Frontal cortex (tissue), 4 donors: ENCODE data around the gene TMPRSS7. TPM values are rescaled to one million over a fixed set of nuclear protein-coding genes. Genes with fewer than 3 reads are reported as not detected.
A peak's percentile ranks its signal among the peaks of the same experiment; 100 is the strongest.
"Not testable (repeated sequence)": the region's sequence is repeated elsewhere in the genome, so short reads cannot be mapped to it uniquely, and the experiment has no call there.

ENCODE experiments used
- DNase-seq, 2 donors: peaks; one replicate each; pipeline ENCODE4 v3.0.0; 2012; ENCODE audit warnings: low spot score in 2 of 2
- FAIRE-seq: peaks from 2 replicates; lab custom pipeline; 2012; peaks lifted over from hg19 to GRCh38; lab: Jason Lieb, UNC
- total RNA-seq: library from RNA; depleted of rRNA; stranded (reverse); fragments of >200 nt; gene quantifications from one replicate; pipeline ENCODE4 v1.2.3, GENCODE V29; 2014
- donor health status: control.
- donor health status: control.
- donor health status: control.

Gene TMPRSS7
- total RNA-seq, 1 donor from 2014 or later, result 0.41 TPM

DNA sequence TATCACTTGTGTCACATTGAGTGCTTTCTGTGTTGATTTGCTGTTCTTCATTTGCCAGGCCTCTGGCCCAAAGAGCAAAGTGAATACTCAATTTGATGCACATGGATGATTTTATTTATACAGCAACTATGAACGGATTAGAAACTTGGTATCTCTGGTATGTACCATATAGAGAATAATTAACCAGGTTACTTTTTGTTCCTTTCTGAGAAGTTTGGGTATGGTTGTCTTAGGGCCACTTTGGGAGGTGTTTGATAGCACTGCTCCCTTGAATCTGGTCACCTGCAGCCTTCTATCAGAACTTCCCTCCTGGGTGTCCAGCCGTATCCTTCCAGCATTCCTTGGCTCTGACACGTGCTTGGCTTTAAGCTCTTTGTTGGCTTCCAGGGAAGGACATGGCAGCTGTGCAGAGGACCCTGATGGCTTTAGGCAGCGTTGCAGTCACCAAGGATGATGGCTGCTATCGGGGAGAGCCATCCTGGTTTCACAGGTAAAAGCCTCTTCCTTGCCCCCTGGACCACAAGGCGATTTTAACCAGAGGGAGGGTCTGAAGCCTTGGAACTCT, 23.1 kb upstream of the TMPRSS7 start:
- FAIRE-seq (no peak), DNase-seq (no peak)

DNA sequence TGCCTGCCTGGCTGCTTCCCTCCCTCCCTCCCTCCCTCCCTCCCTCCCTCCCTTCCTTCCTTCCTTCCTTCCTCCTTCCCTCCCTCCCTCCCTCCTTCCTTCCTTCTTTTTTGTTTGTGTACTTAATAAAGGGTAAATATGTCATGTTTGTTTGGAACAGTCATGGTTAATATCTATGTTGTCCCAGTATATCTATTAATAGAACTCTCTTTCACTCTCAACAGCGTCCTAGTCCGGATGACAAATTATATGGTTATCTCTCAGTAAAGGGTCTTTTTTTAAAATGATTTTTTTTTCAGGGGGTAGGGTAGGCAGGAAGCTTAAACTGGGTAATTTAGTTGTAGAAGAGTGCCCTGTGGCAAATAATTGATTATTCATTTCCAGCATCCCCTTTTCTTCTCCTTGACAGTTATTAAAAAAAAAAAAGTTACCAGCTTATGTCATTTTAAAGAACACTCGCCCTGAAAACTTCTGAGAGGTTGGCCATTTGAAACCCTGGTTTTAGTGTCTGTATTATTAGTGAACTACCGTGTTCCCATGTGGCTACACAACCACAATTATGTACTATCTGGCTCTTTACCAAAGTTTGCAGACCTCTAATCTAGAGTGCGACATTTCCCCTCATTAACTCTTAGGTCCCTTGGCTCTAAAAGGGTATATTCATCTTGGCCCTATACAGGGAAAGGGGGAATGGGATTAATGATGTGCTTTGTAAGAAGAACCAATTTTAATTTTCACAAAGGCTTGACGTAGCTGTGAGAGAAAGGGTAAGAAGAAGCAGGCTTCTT, 22.1 kb upstream of the TMPRSS7 start:
- no peak for FAIRE-seq

DNA sequence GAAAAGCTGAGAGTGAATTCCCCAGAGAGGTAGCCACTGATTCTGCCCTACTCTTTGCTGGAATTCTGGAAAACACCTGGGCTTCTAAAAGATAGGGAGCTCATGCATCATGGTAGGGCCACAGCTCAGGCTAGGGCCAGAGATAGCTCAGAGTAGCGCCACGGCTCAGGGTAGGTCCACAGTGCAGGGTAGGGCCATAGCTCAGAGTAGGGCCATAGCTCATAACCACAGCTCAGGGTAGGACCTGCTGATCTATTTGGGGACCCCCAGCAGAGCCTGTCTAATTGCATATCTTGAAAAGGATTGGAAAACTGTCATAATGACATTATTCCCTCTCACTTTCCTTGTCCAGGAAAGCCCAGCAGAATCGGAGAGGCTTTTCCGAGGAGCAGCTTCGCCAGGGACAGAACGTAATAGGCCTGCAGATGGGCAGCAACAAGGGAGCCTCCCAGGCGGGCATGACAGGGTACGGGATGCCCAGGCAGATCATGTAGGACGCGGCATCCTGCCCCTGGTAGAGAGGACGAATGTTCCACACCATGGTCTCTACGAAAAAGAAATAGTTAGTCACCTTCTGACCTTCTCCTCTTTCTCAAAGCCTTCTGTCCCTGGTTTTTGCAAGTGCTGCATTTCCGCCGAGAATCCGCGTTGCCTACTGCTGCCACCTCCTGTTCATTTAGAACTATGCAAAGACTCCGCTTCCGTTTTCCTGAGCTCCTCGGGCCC, 21.3 kb upstream of the TMPRSS7 start:
- FAIRE-seq (peak; percentile 72), DNase-seq (peak in 1 of 2 donors; percentile 18)

More for the DNA sequence above, 22.1 kb upstream of the TMPRSS7 start:
- no peak for DNase-seq

DNA sequence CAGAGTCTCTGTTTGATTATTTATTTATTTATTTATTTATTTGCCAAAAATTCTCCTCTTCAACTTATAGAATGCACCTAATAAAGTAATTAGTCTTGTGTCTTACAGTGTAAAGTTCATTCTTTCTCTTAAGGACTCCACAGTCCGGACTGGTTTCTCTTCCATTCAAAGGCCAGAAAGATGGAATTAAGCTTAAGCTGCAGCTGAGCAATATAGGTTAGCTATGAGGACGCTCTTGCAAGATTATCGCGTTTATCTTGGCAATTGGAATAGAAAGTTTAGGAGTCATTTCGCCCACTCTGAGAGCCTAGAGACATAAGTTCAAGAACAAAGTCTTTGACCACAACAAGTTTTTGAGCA, 20.8 kb upstream of the TMPRSS7 start:
- FAIRE-seq (no peak), DNase-seq (no peak)

DNA sequence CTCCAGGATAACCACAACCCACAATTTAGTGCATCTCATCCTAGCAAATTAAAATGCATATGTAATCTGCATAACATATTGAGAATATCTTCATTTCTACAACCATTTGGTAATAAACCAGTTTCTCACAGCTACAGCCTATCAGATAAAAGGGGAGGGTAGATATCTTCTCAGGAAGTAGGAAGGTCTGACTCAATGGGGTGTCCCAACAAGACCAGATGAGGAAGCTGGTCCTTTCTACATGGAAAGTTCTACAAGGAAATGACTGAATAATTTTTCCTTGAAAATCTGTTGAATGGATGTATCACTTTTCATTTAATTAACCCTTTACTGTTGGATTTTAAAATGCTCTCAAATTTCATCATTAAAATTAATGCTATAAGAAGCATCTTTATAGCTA, 17.4 kb upstream of the TMPRSS7 start:
- FAIRE-seq, result no peak
- no peak for DNase-seq

DNA sequence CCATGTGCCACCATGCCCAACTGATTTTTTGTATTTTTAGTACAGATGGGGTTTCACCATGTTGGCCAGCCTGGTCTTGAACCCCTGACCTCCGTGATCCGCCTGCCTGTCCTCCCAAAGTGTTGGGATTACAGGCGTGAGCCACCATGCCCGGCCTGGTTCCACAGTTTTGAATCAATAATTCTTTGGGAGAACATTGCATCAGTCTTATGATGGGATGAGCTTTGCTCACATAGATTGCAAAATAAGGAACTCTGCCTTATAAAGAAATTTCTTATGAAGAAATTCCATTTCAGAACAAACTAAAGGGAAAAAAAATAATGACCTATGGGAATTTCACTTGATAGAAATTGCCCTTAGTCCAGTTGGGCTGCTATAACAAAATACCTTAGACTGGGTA, 15.8 kb upstream of the TMPRSS7 start:
- DNase-seq (no peak), FAIRE-seq (no peak)

DNA sequence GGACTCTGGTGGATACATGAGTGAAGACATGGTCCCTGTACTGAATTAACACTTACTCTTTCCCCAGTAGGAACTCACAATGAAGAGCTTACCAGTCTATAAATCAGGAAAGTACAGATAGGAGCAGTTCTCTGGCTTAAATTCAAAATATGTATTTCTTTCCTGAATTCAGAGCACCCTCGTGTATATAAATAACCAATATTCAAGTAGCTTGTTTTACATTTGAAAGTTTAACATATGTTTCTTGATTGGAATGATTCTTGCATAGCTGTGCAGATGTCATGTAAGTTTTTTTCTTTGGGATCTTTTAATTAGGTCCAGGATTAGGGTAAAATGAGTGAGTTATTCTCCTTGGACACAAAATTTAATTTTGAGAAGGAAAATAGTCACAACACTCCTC, 14.8 kb upstream of the TMPRSS7 start:
- FAIRE-seq (no peak), DNase-seq (no peak)

DNA sequence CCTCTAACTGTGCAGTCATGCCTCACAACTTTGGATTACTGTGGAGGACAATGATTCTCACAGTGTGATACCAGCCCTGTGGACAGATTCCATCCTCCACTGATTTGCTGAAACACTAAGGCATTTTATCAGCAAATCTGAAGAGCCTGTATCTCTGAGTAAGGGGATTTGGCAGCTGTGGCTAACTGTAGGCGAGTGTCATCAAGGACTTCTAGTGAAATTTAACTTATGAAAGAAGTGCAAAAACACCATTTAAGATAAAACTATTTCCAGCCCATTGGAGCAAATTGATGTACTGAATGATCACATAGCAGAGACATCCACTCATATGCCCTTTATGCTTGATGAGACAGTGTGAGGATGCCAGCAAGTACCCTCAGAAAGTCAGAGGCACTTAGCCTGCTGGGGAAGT, 13.9 kb upstream of the TMPRSS7 start:
- no peak for FAIRE-seq
- no peak for DNase-seq

DNA sequence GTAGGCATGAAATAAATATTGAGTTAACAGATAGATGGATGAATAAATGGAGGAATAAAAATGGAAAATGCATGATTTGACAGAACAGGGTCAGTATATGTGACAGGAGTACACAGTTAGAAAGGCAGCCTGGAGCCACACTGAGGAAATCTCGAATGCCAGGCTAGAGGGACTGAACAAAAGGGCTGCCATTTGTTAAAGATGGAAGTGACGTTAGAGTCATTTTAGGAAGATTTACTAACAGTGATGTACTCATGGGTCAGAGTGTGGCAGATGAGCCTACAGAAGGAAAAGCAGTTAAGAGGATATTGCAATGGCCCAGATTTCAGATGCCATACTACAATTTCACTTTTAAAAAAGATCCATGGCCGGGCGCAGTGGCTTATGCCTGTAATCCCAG, 7.4 kb upstream of the TMPRSS7 start:
- DNase-seq (no peak), FAIRE-seq (no peak)

DNA sequence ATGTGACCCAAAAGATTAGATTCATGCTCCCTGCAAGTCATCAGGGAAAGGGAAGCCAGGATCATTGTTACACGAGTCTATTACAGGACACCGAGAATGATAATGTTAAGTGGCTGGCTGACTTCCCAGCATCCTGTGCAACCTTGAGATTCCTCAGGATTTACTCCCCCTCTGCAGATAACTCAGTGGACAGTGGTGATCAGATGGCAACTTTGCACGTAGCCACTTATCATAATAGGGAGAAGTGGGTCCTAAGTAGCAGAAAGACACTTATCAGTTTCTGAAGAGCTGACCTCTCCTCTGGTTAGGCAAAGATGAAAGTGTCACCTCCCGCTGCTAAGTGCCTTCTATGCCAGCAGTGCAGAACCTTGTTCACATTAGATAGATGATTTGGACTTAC, 6.7 kb upstream of the TMPRSS7 start:
- no peak for DNase-seq
- no peak for FAIRE-seq

DNA sequence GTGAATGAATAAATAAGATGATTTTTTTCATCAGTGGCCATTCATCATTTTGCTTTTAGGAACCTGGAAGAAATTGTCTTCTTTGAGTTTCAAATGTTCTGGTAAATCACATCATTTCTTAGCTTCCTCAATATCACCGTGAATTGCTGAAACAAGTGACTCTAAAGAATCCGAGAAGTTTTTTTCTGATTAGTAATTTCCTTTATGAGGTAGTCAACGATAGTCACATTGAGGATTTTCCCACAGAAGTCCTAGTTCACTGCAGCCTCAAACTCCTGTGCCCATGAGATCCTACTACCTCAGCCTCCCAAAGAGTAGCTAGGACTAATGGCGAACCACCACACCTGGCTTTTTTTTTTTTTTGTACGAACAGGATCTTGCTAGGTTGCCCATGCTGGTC, 3.6 kb upstream of the TMPRSS7 start:
- DNase-seq (no peak), FAIRE-seq (no peak)

DNA sequence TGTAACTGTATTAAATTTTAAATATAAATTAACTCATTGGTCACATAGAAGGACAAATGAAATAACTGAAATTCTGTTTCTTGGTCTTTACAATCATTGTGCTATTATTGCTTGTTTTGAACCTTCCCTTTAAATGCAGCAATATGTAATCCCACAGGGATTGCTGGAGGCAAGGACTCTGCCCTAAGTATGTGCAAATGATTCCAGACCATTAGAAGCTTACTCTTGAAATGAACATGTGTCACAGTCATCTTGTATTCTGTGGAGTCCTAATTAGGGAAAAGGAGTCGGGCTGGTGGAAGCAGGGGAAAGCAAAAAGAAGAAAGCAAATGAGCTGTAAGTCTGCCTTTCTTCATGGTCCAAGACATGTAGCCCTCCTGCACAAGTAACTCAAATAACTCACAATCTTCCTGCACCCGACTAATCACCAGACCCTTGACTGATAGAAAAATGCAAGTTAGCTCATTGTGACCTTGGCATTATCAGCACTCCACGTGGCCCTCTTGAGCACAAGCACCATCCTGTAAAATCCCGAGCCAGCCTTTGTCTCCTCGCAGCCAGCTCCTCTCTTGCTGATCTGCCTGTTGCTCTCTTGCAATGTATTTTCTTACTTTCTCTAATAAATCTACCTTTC, 2.3 kb upstream of the TMPRSS7 start:
- FAIRE-seq (no peak), DNase-seq (no peak)

DNA sequence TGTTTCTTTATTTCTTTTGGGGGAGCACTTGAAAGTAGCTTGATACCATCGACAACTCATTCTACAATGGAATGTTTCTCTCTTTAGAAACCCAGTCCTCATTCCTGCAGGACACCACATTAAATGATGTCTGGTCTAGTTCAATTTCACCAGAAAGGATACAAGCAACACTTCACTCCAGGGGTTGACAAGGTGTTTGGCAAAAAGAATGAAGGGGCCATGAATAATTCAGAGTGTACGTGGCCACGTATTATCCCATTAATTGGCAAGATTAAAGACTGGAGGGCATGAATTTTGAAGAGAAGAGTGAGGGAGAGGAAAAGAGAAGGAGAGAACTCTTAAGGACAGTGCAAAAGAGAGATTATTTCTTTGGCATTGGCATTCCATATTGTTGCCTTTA, 705 bp downstream of the TMPRSS7 start:
- DNase-seq (no peak), FAIRE-seq (no peak)

DNA sequence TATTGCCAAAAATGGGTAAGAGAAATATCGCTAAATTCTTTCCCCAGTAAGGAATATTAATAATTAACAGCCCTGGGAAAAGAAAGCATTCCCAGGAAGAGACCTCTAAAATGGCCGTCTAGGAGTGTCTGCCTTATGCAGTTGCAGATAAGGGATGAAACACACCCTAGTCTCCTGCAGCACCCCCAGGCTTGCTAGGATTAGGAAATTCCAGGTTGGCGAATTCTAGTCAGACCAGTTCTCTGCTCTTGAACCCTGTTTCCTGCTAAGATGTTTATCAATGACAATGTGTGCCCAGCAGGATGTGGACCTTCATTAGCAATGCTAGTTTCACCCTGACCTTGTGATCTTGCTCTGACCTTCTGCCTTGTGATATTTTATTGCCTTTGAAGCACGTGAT, 2.7 kb downstream of the TMPRSS7 start:
- not testable (repeated sequence) for FAIRE-seq, DNase-seq

DNA sequence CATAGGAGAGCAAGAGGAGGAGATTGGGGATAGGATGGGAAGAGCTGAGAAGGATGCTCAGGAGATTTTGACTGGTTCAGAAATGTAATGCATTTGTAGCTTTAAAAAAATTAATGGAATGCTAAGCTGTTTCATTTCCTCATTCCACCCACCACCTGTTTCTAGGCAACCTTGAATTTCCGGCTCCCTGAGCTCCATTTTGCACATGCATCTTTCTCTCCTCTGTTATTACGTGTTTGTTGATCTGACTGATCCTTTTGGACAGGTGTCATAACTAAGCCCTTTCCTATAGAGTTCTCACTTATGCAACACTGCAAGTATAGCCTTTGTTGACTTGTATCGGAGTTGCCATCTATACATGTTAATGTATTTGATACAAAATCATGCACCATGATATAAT, 4.3 kb downstream of the TMPRSS7 start:
- FAIRE-seq (no peak), DNase-seq (peak in 1 of 2 donors; percentile 5)

DNA sequence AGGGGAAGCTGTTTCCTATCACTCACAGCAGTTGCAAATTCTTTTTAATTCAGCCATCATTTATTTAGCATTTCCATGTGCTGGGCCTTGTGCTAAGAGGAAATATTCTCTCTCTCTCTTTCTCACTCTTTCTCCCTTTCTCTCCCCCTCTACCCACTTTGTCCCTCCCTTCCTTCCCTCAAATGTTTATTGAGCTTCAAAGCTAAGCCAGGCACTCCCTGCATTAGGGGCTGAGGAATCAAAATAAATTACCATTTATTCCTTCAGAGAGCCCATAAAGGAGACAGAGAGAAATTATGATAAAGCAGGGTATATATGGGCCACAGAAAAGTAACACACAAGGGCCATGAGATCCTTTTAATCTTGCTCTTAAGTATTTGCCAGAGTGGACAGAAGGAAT, 6.8 kb downstream of the TMPRSS7 start:
- no peak for DNase-seq
- no peak for FAIRE-seq

DNA sequence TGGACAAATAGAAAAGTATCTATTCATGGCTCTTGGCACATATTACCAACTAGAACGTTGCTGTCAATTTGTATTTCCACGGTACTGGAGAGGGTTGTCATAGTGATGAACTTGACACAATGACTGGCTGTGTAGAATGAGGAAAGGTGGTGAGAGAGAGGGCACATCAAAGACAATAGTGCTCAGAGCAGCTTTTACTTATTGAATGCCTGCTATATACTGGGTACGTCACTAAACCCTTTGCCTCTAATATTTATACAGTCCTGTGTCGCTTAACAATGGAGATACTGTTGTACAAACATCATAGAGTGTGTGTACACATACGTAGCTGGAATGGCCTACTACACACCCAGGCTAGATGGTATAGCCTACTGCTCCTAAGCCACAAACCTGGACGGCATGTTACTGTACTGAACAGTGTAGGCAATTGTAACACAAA, 8.3 kb downstream of the TMPRSS7 start:
- no peak for DNase-seq
- FAIRE-seq, result no peak

DNA sequence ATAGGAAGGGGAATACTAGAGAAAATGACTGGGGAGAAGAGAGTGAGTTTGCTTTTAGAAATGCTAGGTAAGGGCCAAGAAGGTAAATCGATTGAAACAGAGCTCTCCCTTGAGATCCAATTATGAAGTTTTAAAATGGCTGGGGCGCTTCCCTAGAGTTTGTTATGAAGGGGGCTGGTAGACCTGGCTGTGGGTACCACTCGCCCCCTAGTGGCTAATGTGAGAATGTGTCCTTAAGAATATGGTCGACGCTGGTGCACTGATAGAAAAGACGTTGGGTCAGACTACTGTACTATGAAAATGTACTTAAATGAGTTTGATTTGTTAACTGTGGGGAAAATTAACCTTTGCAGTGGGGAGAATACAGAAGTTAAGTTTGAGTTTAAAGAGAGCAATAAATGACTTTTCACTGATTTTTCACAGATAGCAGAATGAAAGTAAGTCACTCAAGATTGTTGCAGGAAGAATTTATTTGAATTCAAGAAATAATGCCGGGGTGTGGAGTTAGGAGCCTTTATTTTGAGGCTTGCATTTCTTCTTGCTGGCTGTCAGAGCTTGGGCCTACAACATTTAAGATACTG, 9.2 kb downstream of the TMPRSS7 start:
- peak; percentile 67 for FAIRE-seq
- peak; percentile 19 to 34 for DNase-seq

DNA sequence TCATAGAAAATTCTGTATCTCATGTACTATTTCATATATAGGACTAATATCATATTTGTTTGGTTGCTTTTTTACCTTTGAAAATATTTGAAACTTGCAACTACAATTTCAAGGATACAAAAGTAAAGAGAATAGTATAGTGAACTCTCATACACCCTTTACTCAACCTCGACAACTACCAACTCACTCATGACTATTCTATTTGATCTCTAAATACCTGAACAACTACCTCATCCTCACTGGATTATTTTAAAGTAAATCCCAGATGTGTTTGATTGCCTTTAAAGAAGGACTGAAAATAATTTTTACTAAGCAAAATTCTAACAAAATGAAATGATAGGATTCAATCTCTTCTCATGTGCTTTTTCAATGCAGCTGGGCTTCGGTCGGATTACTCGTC, 12.1 kb downstream of the TMPRSS7 start:
- FAIRE-seq, result no peak
- DNase-seq, result no peak

DNA sequence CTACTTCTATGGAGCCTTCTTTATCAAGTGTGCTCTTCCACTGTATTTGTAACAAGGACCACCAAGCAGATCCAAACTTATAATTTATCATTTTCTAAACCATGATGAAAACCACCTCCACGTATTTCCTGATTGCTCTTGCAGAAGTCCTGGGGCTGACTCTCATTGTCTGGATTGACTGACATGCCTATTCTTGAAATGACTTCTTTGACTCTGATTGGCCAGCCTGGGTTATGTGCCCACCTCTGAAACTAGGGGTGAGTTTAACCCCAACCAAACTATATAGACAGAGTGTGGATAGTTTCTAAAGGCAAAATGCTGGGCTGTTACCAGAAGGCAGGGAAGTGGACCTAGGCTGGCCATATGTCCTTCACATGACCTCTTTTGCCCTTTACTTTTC, 12.7 kb downstream of the TMPRSS7 start:
- FAIRE-seq, result no peak
- no peak for DNase-seq
